HepG2 (cell line): ENCODE data around the gene ZNF618. TPM values are rescaled to one million over a fixed set of nuclear protein-coding genes. Genes with fewer than 3 reads are reported as not detected.

Experiments used
- ATAC-seq: fragments of 200-7000 bp; cut with Tn5 transposase; 3 replicates; pipeline ENCODE4 v1.9.1; 2020; ENCODE audit warnings: mild to moderate bottlenecking, moderate library complexity
- BruUV-seq: library from RNA; stranded (reverse); fragments of 400-500 nt; replicated peaks from 2 replicates; lab custom pipeline; 2021; lab: Mats Ljungman, UMichigan
- CTCF ChIA-PET: fragments of 300-600 bp; formaldehyde crosslinking; extraction: SDS; loops from one replicate; lab custom pipeline; 2021; ENCODE audit warnings: low total read pairs, inconsistent platforms, low intra/inter-chr PET ratio; lab: Yijun Ruan, JAX
- POLR2A ChIA-PET: fragments of 350-600 bp; sonication (Branson Sonifier 250); formaldehyde crosslinking; loops from one replicate; lab custom pipeline; 2020; ENCODE audit warnings: antibody characterized with exemption, inconsistent platforms; lab: Yijun Ruan, JAX
- DNase-seq: peaks from one replicate; pipeline ENCODE4 v3.0.0-alpha.2; 2015; ENCODE audit warnings: low spot score
- FAIRE-seq: peaks from 3 replicates; lab custom pipeline; 2011; peaks lifted over from hg19 to GRCh38; lab: Jason Lieb, UNC
- H2AFZ ChIP-seq: one replicate; pipeline ENCODE4 v1.6.1; 2011; ENCODE audit warnings: low read length, inconsistent platforms
- H3K27ac ChIP-seq: fragments of 300-600 bp; 3 replicates; pipeline ENCODE4 v1.8.0; 2011; ENCODE audit warnings: mixed run types, mild to moderate bottlenecking, mixed read lengths, low read length, inconsistent platforms; ENCODE audit not compliant: insufficient read depth; ENCODE audit errors: extremely low read length
- H3K27me3 ChIP-seq, 2 experiments: fragments of 200-600 bp in 1 of 2; 2 replicates in 1 of 2; 3 replicates in 1 of 2; pipeline versions ENCODE4 v1.6.0 to v1.8.0; 2011; ENCODE audit warnings: low read length in 2 of 2, mild to moderate bottlenecking in 2 of 2, moderate library complexity in 2 of 2, inconsistent platforms in 1 of 2; ENCODE audit not compliant: insufficient read depth in 2 of 2, control insufficient read depth in 1 of 2
- H3K36me3 ChIP-seq, 2 experiments: fragments of 200-600 bp in 1 of 2; replicated peaks in 1 of 2; 2 replicates in 1 of 2; 3 replicates in 1 of 2; pipeline versions ENCODE4 v1.5.1 to v1.8.0; 2011; ENCODE audit warnings: low read length in 2 of 2, inconsistent platforms in 1 of 2; ENCODE audit not compliant: insufficient read depth in 2 of 2, control insufficient read depth in 1 of 2
- H3K4me1 ChIP-seq: 2 replicates; pipeline ENCODE4 v1.5.1; 2012; ENCODE audit warnings: low read length, inconsistent platforms; ENCODE audit not compliant: insufficient read depth
- H3K4me2 ChIP-seq: 2 replicates; pipeline ENCODE4 v1.6.0; 2011; ENCODE audit warnings: low read depth, low read length, inconsistent platforms
- H3K4me3 ChIP-seq, 3 experiments: fragments of 200-600 bp in 1 of 3; sonication (generic), shearing (Covaris generic) in 1 of 3; replicated peaks in 1 of 3; 2 replicates each; pipeline ENCODE4 v1.5.1; 2011 to 2016; ENCODE audit warnings: low read length in 3 of 3, inconsistent platforms in 2 of 3, low read depth in 2 of 3, mild to moderate bottlenecking in 2 of 3, control low read depth in 1 of 3, mixed read lengths in 1 of 3; ENCODE audit not compliant: insufficient read depth in 1 of 3
- H3K79me2 ChIP-seq: one replicate; pipeline ENCODE4 v1.6.1; 2011; ENCODE audit warnings: low read length, inconsistent platforms; ENCODE audit not compliant: insufficient read depth
- H3K9ac ChIP-seq: 2 replicates; pipeline ENCODE4 v1.6.0; 2011; ENCODE audit warnings: mild to moderate bottlenecking, low read depth, low read length, inconsistent platforms; ENCODE audit not compliant: insufficient read depth
- H3K9me3 ChIP-seq: 2 replicates; pipeline ENCODE4 v1.5.1; 2012; ENCODE audit warnings: mild to moderate bottlenecking, low read length
- H4K20me1 ChIP-seq: 2 replicates; pipeline ENCODE4 v1.6.0; 2011; ENCODE audit warnings: inconsistent platforms, mild to moderate bottlenecking, low read length, moderate library complexity; ENCODE audit not compliant: insufficient read depth
- HMG20A ChIP-seq: IDR thresholded peaks from 2 replicates; pipeline ENCODE4 v1.6.1; 2016; ENCODE audit warnings: borderline replicate concordance
- NR3C1 ChIP-seq: sonication (generic); formaldehyde crosslinking; IDR thresholded peaks from 2 replicates; pipeline ENCODE4 v1.4.0; 2020; ENCODE audit warnings: missing genetic modification reagents
- WGBS: methylation state at CpG from one replicate; pipeline ENCODE4 v1.1.6; 2017; ENCODE audit warnings: low lambda C conversion rate; 5-methylcytosine and 5-hydroxymethylcytosine counted together
- in situ Hi-C: cut with HindIII; loops from 2 replicates; pipeline ENCODE4 v1.10.0; 2017; ENCODE audit warnings: low pct_unique_long_range_greater_than_20kb; ENCODE audit not compliant: extremely low pct_ligation_motif_present
- intact Hi-C: fragments of 100-400 bp; cut with micrococcal nuclease; formaldehyde crosslinking; loops from one replicate; pipeline ENCODE4 v1.10.0; 2022; ENCODE audit not compliant: unreplicated experiment
- polyA plus RNA-seq, 8 experiments: library from polyadenylated mRNA; depleted of rRNA in 3 of 8; stranded (reverse) in 7 of 8; unstranded in 1 of 8; fragments of >200 nt; fragmentation: Illumina TruSeq in 4 of 8; extraction: Trizol in 4 of 8; gene quantifications; 2 replicates each; pipeline versions ENCODE4 v1.2.1 to v1.2.3, GENCODE V29; 2011 to 2016; ENCODE audit warnings: low read depth in 4 of 8, missing spikeins in 1 of 8, mixed read lengths in 1 of 8; ENCODE audit not compliant: insufficient read depth in 1 of 8
- total RNA-seq, 5 experiments: library from RNA; depleted of rRNA; stranded (reverse); fragments of >200 nt; fragmentation: Illumina TruSeq; extraction: Trizol; gene quantifications; 2 replicates each; pipeline ENCODE4 v1.2.3, GENCODE V29; 2016; ENCODE audit warnings: low read depth in 1 of 5
- TF ChIP-seq, protein P1 (sequence below): sonication (generic); formaldehyde crosslinking; IDR thresholded peaks from 2 replicates; pipeline ENCODE4 v1.4.0; 2020; ENCODE audit warnings: missing genetic modification reagents
- TF ChIP-seq, protein P2 (sequence below): sonication (generic); formaldehyde crosslinking; IDR thresholded peaks from 2 replicates; pipeline ENCODE4 v1.4.0; 2020; ENCODE audit warnings: missing genetic modification reagents

The ZNF618 gene
- total and polyA plus RNA-seq, 2 of the 13 experiments (the other 11 are each of a cell fraction or from before 2014, with no cell fraction given), result 0.07 TPM

DNA sequence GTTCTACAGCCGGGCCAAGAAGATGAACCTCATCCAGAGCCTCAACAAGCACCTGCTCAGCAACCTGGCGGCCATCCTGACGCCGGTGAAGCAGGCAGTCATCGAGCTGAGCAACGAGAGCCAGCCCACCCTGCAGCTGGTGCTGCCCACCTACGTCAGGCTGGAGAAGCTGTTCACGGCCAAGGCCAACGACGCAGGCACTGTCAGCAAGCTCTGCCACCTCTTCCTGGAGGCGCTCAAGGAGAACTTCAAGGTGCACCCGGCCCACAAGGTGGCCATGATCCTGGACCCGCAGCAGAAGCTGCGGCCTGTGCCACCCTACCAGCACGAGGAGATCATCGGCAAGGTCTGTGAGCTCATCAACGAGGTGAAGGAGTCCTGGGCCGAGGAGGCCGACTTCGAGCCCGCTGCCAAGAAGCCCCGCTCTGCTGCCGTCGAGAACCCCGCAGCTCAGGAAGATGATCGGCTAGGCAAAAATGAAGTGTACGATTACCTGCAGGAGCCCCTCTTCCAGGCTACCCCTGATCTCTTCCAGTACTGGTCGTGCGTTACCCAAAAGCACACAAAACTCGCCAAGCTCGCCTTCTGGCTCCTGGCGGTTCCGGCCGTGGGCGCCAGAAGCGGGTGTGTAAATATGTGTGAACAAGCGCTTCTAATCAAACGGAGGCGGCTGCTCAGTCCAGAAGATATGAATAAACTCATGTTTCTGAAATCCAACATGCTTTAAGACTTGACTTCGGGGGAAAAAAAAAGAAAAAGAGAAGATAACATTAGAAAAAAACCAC lies 173.5 kb downstream of the ZNF618 start:
- intact Hi-C loops, result loop anchor here (10.0 kb wide), 1 partner anchor 175 kb away; the partner anchor contains the start of gene ZNF618
- BruUV-seq, result no TSS peak
- Histone ChIP-seq H3K79me2 (no peaks in the 10 kb centered on the region), H3K4me2 (no peak overlapping the region), H4K20me1 (no peaks in the 10 kb centered on the region), H3K9me3 (no peaks in the 10 kb centered on the region), H3K4me1 (peaks cover 21% of the 10 kb centered on the region), H3K36me3 (no peaks in the 10 kb centered on the region), H3K27ac (no peak overlapping the region), H3K4me3 (no peak overlapping the region), H2AFZ (no peak overlapping the region), H3K27me3 (peaks cover 1 to 6% of the 10 kb centered on the region in 2 experiments; a peak in 2 of 5 replicates), H3K9ac (no peak overlapping the region)
- FAIRE-seq, result no peak
- 81% methylated on average over 25 of the region's 40 CpGs for WGBS
- in situ Hi-C loops, result loop anchor here (25.0 kb wide), 1 partner anchor 312 kb away; no protein-coding TSS in a partner anchor
- TF ChIP-seq, protein P1, sequence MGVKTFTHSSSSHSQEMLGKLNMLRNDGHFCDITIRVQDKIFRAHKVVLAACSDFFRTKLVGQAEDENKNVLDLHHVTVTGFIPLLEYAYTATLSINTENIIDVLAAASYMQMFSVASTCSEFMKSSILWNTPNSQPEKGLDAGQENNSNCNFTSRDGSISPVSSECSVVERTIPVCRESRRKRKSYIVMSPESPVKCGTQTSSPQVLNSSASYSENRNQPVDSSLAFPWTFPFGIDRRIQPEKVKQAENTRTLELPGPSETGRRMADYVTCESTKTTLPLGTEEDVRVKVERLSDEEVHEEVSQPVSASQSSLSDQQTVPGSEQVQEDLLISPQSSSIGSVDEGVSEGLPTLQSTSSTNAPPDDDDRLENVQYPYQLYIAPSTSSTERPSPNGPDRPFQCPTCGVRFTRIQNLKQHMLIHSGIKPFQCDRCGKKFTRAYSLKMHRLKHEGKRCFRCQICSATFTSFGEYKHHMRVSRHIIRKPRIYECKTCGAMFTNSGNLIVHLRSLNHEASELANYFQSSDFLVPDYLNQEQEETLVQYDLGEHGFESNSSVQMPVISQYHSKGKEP (CRISPR knock-in tag), result no peak
- TF ChIP-seq, protein P2, sequence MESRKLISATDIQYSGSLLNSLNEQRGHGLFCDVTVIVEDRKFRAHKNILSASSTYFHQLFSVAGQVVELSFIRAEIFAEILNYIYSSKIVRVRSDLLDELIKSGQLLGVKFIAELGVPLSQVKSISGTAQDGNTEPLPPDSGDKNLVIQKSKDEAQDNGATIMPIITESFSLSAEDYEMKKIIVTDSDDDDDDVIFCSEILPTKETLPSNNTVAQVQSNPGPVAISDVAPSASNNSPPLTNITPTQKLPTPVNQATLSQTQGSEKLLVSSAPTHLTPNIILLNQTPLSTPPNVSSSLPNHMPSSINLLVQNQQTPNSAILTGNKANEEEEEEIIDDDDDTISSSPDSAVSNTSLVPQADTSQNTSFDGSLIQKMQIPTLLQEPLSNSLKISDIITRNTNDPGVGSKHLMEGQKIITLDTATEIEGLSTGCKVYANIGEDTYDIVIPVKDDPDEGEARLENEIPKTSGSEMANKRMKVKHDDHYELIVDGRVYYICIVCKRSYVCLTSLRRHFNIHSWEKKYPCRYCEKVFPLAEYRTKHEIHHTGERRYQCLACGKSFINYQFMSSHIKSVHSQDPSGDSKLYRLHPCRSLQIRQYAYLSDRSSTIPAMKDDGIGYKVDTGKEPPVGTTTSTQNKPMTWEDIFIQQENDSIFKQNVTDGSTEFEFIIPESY (CRISPR knock-in tag), result peak; percentile 61; the same call in 1 of the 2 replicates
- no peak for TF ChIP-seq HMG20A (CRISPR knock-in tag)
- TF ChIP-seq NR3C1 (CRISPR knock-in tag), result no peak
- ATAC-seq, result no peak
- no peak for DNase-seq
- CTCF ChIA-PET, result interaction anchor here (2.3 kb wide), 1 partner anchor 242 kb away, joined by 9 read pairs; no protein-coding TSS in a partner anchor
- POLR2A ChIA-PET, result interaction anchor here (1.2 kb wide), 1 partner anchor 11 kb away, joined by 3 read pairs; no protein-coding TSS in a partner anchor
